Cardiac fibroblast (primary cell): ENCODE results near the gene SCN3B.
A peak's percentile ranks its signal among the peaks of the same experiment; 100 is the strongest.

Source experiments
- DNase-seq, 2 donors: peaks; one replicate each; pipeline versions ENCODE4 v3.0.0 to v3.0.0-alpha.2; 2010; ENCODE audit warnings: low read depth in 2 of 2
- H3K4me3 ChIP-seq, 2 donors: replicated peaks in 1 of 2; 1 replicate in 1 of 2; 2 replicates in 1 of 2; pipeline ENCODE4 v1.5.1; 2011; ENCODE audit warnings: low read depth in 2 of 2, low read length in 2 of 2, mild to moderate bottlenecking in 2 of 2, moderate library complexity in 1 of 2
- TF ChIP-seq, protein P1 (sequence below): IDR thresholded peaks from one replicate; pipeline ENCODE4 v1.5.1; 2011; ENCODE audit warnings: low read depth, mild to moderate bottlenecking, low read length, inconsistent platforms

SCN3B gene

DNA sequence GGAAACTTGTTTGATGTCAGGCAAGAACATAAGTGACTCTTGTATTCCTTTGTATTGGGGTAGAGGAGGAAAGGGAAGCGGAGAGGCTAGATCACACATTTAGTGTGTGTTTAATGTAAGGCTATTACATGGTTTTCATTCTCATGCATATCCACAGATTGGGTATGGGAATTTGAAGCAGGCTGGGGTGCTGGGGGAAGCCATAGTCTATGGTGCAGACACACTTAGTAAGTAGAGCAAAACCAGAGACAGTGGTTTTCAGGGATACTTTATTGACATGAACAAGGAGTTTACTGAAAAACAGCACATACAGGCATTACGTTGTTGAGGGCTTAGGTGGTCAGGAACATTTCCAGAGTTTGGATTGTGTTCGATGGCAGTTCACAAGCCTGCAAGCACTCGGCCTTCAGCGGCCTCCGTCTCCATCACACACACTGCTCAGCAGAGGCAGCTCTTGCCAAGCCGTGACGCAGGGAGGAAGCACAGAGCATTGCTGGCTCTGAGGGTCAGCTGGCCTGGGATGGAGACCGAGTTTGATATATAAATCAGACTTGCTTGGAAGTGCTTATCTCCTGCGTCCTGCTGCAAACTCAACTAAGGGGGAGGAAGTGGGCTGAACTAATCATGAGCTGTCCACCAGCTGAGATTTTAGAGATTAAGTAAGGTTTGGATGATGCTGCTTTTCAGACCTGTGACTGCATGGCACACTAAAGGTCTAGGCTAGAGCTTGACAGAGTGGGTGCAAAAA is 25.3 kb downstream of the SCN3B start:
- TF ChIP-seq, protein P1, sequence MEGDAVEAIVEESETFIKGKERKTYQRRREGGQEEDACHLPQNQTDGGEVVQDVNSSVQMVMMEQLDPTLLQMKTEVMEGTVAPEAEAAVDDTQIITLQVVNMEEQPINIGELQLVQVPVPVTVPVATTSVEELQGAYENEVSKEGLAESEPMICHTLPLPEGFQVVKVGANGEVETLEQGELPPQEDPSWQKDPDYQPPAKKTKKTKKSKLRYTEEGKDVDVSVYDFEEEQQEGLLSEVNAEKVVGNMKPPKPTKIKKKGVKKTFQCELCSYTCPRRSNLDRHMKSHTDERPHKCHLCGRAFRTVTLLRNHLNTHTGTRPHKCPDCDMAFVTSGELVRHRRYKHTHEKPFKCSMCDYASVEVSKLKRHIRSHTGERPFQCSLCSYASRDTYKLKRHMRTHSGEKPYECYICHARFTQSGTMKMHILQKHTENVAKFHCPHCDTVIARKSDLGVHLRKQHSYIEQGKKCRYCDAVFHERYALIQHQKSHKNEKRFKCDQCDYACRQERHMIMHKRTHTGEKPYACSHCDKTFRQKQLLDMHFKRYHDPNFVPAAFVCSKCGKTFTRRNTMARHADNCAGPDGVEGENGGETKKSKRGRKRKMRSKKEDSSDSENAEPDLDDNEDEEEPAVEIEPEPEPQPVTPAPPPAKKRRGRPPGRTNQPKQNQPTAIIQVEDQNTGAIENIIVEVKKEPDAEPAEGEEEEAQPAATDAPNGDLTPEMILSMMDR, result no peak
- DNase-seq, result peak; percentile 52 to 80

DNA sequence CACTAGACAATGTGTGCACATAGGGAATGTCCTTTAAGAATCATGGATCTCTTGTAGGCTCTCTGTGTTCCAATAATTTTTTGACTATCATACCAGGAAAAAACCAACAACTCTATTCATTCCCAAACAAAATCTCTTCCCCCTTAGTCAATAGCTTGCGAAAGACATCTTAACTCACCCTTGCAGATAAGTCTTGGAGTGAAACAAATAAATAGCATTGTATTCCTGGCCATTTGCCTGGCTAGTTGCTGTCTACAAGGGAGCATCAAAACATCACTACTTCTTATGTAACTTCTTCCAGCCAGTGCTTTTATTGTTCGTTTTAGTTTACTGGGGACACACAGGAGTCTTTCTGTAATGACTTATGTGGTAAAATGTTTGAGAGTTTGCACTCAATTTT is 29.4 kb downstream of the SCN3B start:
- TF ChIP-seq, protein P1, result no peak

More for the DNA sequence above, 25.3 kb downstream of the SCN3B start:
- H3K4me3 ChIP-seq, result no peak overlapping the region

DNA sequence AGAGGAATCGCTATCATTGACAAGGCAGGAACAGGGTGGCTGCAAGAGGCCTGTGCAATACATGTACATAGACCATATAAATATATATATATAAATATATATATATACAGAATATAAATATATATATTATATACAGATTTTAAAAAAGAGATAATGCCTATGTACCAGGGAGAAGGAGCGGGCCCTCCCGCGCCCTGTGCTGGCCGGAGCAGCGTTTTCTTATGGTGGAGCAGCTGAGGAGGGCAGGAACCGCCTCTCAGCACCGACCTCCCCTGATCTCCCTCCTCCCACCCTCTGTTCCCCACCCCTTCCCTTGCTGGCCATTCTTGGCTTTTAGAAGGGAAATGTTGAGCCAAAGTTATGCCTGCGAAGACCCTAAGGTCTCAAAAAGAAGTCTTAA is 31.8 kb downstream of the SCN3B start:
- TF ChIP-seq, protein P1, result no peak
- H3K4me3 ChIP-seq, result no peak overlapping the region
- no peak for DNase-seq

More for the DNA sequence above, 29.4 kb downstream of the SCN3B start:
- peak; percentile 45 to 74 for DNase-seq
- H3K4me3 ChIP-seq, result no peak overlapping the region

DNA sequence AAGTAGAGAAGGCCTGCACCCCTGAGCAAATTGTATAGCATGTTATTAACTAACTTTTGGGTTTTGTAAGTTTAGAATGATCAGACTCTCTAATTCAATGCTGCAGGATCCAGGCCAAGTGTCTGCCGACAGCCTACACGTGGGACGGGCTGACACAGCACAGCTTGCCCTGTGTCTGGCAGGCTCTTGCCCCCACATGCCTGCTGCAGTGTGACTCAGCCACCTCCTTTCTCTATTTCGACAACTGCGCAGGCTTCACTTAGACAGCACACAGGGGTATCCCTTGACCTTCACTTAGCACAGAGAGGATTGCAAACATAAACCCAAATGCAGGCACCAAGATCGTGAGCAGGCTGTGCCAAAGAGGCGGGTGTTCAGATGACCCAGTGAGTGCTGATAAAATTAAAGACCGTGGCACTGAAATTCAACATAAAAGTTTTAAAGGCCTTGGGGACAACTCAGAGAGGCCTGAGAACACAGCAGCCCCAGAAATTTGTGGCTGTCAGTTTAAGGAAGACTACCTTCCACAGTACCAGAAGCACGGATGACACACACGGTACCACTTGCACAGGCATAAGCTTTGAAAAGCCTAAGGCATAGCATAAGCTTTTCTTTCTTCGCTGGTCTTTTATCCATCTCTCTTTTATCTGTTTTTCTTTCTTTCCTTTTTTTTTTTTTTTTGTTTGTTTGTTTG is 37.8 kb downstream of the SCN3B start:
- TF ChIP-seq, protein P1, result no peak
- no peak overlapping the region for H3K4me3 ChIP-seq
- peak; percentile 78 to 92 for DNase-seq

DNA sequence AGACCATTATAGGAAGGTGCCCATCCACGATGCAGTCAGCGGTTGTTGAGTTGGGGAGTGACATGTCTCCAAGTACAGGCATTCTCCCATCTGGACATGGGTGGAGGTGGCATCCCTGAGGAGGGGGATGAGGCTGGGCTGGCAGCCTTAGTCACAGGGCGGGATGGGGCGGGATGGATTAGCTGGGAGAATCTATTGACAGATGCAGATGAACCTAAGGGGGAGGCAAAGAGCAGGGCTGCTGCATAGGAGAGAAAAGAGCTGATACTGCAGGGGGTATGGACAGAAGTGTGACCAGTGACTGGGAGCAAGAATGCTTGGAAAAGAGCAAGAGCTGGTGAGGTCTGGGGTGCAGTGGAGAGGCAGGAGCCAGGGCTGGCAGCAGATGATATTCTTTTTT is 42.7 kb downstream of the SCN3B start:
- TF ChIP-seq, protein P1, result no peak
- H3K4me3 ChIP-seq, result no peak overlapping the region
- no peak for DNase-seq

DNA sequence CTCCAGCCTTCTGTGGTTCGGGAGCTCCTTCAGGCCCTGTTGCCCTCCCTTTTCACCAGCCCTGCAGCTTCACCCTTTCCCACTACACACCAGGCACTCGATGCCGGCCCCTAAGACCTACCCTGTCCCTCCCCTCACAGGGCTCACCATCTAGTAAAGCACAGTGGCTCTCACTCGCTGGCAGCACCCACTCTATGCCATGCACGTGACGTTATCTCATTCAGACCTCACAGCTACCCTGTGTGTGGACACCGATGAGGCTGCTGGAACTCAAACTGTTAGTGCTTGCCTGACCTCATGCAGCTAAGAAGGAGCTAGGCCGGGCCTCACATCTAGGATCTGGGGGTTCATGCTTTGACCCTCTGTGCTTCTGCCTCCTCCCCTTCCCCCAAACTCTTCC is 45.5 kb downstream of the SCN3B start:
- H3K4me3 ChIP-seq, result no peak overlapping the region
- no peak for DNase-seq
- TF ChIP-seq, protein P1, result no peak
